Measurements from ENCODE around the gene PRKCB. TPM values are rescaled to one million over a fixed set of nuclear protein-coding genes. Genes with fewer than 3 reads are reported as not detected.
"Not testable (repeated sequence)": the region's sequence is repeated elsewhere in the genome, so short reads cannot be mapped to it uniquely, and the experiment has no call there.

Gene PRKCB
- total RNA-seq, 4 donors from 2014 or later, result 7.7 to 40.0 (median 12.2) TPM

DNA sequence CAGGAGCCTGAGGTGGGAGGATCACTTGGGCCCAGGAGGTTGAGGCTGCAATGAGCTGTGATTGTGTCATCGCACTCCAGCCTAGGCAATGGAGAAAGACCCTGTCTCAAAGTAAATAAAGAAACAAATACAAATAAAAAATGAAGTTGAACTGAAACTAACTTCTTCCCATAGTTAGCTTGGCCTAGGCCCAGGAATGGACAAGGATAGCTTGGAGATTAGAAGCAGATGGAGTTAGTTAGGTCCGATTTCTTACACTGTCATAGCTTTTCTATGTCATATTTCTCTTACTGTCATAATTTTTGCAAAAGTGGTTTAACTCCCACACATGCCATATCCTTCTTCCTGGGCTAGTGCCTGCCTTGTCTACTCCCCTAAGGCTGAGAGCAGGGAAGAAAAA lies 265.6 kb downstream of the PRKCB start:
- WGBS, result 70% methylated on average over 2 of the region's 2 CpGs
- no peak for DNase-seq (ENCODE audit: low spot score in 2 of 2)
- TF ChIP-seq POLR2AphosphoS5 (IDR thresholded peaks at IDR 0.05) (no peak), POLR2A (IDR thresholded peaks at IDR 0.05) (no peak), EP300 (IDR thresholded peaks at IDR 0.05) (no peak)
- TF ChIP-seq, protein P1, sequence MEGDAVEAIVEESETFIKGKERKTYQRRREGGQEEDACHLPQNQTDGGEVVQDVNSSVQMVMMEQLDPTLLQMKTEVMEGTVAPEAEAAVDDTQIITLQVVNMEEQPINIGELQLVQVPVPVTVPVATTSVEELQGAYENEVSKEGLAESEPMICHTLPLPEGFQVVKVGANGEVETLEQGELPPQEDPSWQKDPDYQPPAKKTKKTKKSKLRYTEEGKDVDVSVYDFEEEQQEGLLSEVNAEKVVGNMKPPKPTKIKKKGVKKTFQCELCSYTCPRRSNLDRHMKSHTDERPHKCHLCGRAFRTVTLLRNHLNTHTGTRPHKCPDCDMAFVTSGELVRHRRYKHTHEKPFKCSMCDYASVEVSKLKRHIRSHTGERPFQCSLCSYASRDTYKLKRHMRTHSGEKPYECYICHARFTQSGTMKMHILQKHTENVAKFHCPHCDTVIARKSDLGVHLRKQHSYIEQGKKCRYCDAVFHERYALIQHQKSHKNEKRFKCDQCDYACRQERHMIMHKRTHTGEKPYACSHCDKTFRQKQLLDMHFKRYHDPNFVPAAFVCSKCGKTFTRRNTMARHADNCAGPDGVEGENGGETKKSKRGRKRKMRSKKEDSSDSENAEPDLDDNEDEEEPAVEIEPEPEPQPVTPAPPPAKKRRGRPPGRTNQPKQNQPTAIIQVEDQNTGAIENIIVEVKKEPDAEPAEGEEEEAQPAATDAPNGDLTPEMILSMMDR (IDR thresholded peaks at IDR 0.05), result no peak
- H3K4me3 ChIP-seq, result no peak overlapping the region
- H3K27ac ChIP-seq, result no peak overlapping the region
- H3K9me3 ChIP-seq, result no peaks in the 10 kb centered on the region
- no peaks in the 10 kb centered on the region for H3K4me1 ChIP-seq
- H3K36me3 ChIP-seq, result no peaks in the 10 kb centered on the region
- no peaks in the 10 kb centered on the region for H3K27me3 ChIP-seq

DNA sequence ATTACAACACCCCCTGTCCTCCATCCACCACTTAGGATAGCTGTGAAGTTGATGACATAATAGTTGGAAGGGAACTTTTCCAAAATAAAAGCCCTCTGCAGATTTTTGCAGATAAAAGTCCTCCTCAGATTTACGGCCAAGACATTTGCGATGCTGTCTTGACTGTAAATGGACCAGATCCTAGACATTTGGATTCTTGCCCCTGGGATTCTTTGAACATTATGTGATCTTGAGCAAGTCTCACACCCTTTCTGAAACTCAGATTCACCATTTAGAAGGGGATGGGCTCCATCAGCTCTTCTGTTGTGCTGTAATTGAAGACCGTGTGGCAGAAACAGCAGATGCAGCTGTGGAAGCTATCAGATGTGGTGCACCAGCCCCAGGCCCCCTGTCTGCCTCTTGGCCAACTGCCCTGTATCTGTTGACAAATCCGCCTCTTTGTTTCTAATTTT lies 266.5 kb downstream of the PRKCB start:
- Histone ChIP-seq H3K36me3 (no peaks in the 10 kb centered on the region), H3K27me3 (no peaks in the 10 kb centered on the region), H3K4me1 (no peaks in the 10 kb centered on the region), H3K9me3 (no peaks in the 10 kb centered on the region), H3K4me3 (no peak overlapping the region), H3K27ac (no peak overlapping the region)
- DNase-seq (ENCODE audit: low spot score in 2 of 2), result no peak
- 49% methylated on average over 4 of the region's 4 CpGs for WGBS
- no peak for TF ChIP-seq POLR2A (IDR thresholded peaks at IDR 0.05)

- not testable (repeated sequence) for H3K36me3 ChIP-seq; H3K9me3 ChIP-seq; DNase-seq (ENCODE audit: low spot score in 2 of 2); H3K27ac ChIP-seq; H3K27me3 ChIP-seq; H3K4me3 ChIP-seq; H3K4me1 ChIP-seq
- 100% methylated on average over 2 of the region's 2 CpGs for WGBS
Measured at GRCh38 chr16:24105471-24105870, 269.7 kb downstream of the PRKCB start.

GRCh38 chr16:24108090-24108489 lies 272.3 kb downstream of the PRKCB start:
- H3K9me3 ChIP-seq; H3K27ac ChIP-seq; H3K27me3 ChIP-seq; H3K4me1 ChIP-seq; DNase-seq (ENCODE audit: low spot score in 2 of 2); H3K4me3 ChIP-seq; H3K36me3 ChIP-seq: not testable (repeated sequence)
- WGBS, result 96% methylated on average over 1 of the region's 1 CpG

DNA sequence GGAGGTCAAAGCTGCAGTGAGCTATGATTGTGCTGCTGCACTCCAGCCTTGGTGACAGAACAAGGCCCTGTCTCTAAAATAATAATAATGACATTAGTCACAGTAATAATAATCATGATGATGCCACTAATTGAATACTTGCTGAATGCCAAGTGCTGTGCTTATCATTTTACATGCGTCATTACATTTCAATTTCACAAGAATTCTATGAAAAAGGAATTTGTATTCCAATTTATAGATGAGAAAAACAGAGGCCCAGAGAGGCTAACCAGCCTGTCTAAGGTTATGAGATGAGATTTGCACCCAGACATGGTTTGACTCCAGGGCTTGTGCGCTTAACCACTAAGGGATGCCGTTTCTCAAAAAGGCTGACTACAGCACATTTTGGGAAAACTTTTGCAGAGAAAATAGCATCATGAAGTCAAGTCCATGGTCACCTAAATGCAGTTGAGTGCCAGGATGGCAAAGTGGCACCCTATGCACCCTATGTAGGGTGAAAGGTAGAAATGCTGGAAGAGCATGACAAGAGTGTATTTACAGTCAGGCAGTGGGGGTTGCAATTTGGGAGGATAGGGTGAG lies 276.0 kb downstream of the PRKCB start:
- H3K4me1 ChIP-seq, result no peaks in the 10 kb centered on the region
- H3K9me3 ChIP-seq, result no peaks in the 10 kb centered on the region
- no peaks in the 10 kb centered on the region for H3K27me3 ChIP-seq
- 85% methylated on average over 3 of the region's 3 CpGs for WGBS
- H3K27ac ChIP-seq, result no peak overlapping the region
- no peak for DNase-seq (ENCODE audit: low spot score in 2 of 2)
- TF ChIP-seq, protein P1 (IDR thresholded peaks at IDR 0.05), result no peak
- TF ChIP-seq POLR2AphosphoS5 (IDR thresholded peaks at IDR 0.05) (no peak), POLR2A (IDR thresholded peaks at IDR 0.05) (no peak), EP300 (IDR thresholded peaks at IDR 0.05) (no peak)
- no peak overlapping the region for H3K4me3 ChIP-seq
- no peaks in the 10 kb centered on the region for H3K36me3 ChIP-seq

- no peak overlapping the region for H3K4me3 ChIP-seq
- no peaks in the 10 kb centered on the region for H3K36me3 ChIP-seq
- TF ChIP-seq POLR2AphosphoS5 (IDR thresholded peaks at IDR 0.05), result no peak
- no peak for TF ChIP-seq POLR2A (IDR thresholded peaks at IDR 0.05)
- TF ChIP-seq EP300 (IDR thresholded peaks at IDR 0.05), result no peak
- TF ChIP-seq, protein P1 (IDR thresholded peaks at IDR 0.05), result no peak
- H3K27ac ChIP-seq, result no peak overlapping the region
- no peak for DNase-seq (ENCODE audit: low spot score in 2 of 2)
- no peaks in the 10 kb centered on the region for H3K9me3 ChIP-seq
- no peaks in the 10 kb centered on the region for H3K27me3 ChIP-seq
- 84% methylated on average over 2 of the region's 2 CpGs for WGBS
- H3K4me1 ChIP-seq, result no peaks in the 10 kb centered on the region
Measured at GRCh38 chr16:24113115-24113745, 277.4 kb downstream of the PRKCB start.

GRCh38 chr16:24114876-24115275 lies 279.1 kb downstream of the PRKCB start:
- H3K36me3 ChIP-seq, result no peaks in the 10 kb centered on the region
- no peaks in the 10 kb centered on the region for H3K27me3 ChIP-seq
- whole genome bisulfite sequencing, result 86% methylated on average over 2 of the region's 2 CpGs
- TF ChIP-seq, protein P1 (IDR thresholded peaks at IDR 0.05), result no peak
- TF ChIP-seq EP300 (IDR thresholded peaks at IDR 0.05) (no peak), POLR2AphosphoS5 (IDR thresholded peaks at IDR 0.05) (no peak), POLR2A (IDR thresholded peaks at IDR 0.05) (no peak)
- H3K9me3 ChIP-seq, result no peaks in the 10 kb centered on the region
- no peak for DNase-seq (ENCODE audit: low spot score in 2 of 2)
- H3K27ac ChIP-seq, result no peak overlapping the region
- H3K4me1 ChIP-seq, result no peaks in the 10 kb centered on the region
- H3K4me3 ChIP-seq, result no peak overlapping the region
